Activated T-helper 2 cell treated with anti-CD3 and anti-CD28 coated beads, Interferon-gamma antibody, Interleukin-2, Interleukin-4, amounts not matched to agents 10 μg/mL and 5 μg/mL and 100 μg/mL, durations not matched to agents 14 hours and 24 hours and 36 hours (primary cell): ENCODE measurements around the gene POU4F1. TPM values are rescaled to one million over a fixed set of nuclear protein-coding genes. Genes with fewer than 3 reads are reported as not detected.

ENCODE experiments used
- DNase-seq: peaks from one replicate; pipeline ENCODE4 v3.0.0; 2021; ENCODE audit warnings: low spot score
- H3K27ac Mint-ChIP-seq: one replicate; pipeline ENCODE4 v1.8.0; 2021; ENCODE audit warnings: mixed read lengths
- H3K27me3 Mint-ChIP-seq: one replicate; pipeline ENCODE4 v1.8.0; 2021; ENCODE audit warnings: low read depth, mixed read lengths
- H3K36me3 Mint-ChIP-seq: one replicate; pipeline ENCODE4 v1.8.0; 2021; ENCODE audit warnings: low read depth, mixed read lengths
- H3K4me1 Mint-ChIP-seq: one replicate; pipeline ENCODE4 v1.8.0; 2021; ENCODE audit warnings: low read depth, mixed read lengths
- H3K4me3 Mint-ChIP-seq: one replicate; pipeline ENCODE4 v1.8.0; 2021; ENCODE audit warnings: low read depth, mild to moderate bottlenecking, moderate library complexity, mixed read lengths
- H3K9me3 Mint-ChIP-seq: one replicate; pipeline ENCODE4 v1.8.0; 2021; ENCODE audit warnings: mixed read lengths
- intact Hi-C: fragments of 100-400 bp; cut with micrococcal nuclease; formaldehyde crosslinking; loops from one replicate; pipeline ENCODE4 v1.15.1; 2023
- total RNA-seq: library from RNA; stranded (reverse); gene quantifications from 2 replicates; pipeline ENCODE4 v1.2.3, GENCODE V29; 2022

The POU4F1 gene
- total RNA-seq, 1 donor from 2014 or later: 0.11 TPM

- Mint-ChIP-seq H3K27me3 (no peaks in the 10 kb centered on the region), H3K4me1 (no peaks in the 10 kb centered on the region), H3K9me3 (no peaks in the 10 kb centered on the region), H3K4me3 (no peak overlapping the region), H3K27ac (no peak overlapping the region), H3K36me3 (peaks cover 43% of the 10 kb centered on the region)
- intact Hi-C loops: no loop called here
- DNase-seq: no peak
Observed at GRCh38 chr13:78620936-78621470, 17.7 kb upstream of the POU4F1 start.

GRCh38 chr13:78618411-78618810 lies 15.1 kb upstream of the POU4F1 start:
- no peak for DNase-seq
- no peak overlapping the region for H3K27ac Mint-ChIP-seq
- H3K36me3 Mint-ChIP-seq: peaks cover 51% of the 10 kb centered on the region
- no peaks in the 10 kb centered on the region for H3K27me3 Mint-ChIP-seq
- H3K4me3 Mint-ChIP-seq: no peak overlapping the region
- H3K9me3 Mint-ChIP-seq: no peaks in the 10 kb centered on the region
- intact Hi-C loops: no loop called here
- H3K4me1 Mint-ChIP-seq: peaks cover 3% of the 10 kb centered on the region

GRCh38 chr13:78611040-78611439 lies 7.7 kb upstream of the POU4F1 start:
- H3K27me3 Mint-ChIP-seq: peaks cover 53% of the 10 kb centered on the region
- DNase-seq: no peak
- H3K27ac Mint-ChIP-seq: no peak overlapping the region
- intact Hi-C loops: no loop called here
- no peaks in the 10 kb centered on the region for H3K9me3 Mint-ChIP-seq
- peaks cover 14% of the 10 kb centered on the region for H3K4me1 Mint-ChIP-seq
- no peak overlapping the region for H3K4me3 Mint-ChIP-seq
- peaks cover 22% of the 10 kb centered on the region for H3K36me3 Mint-ChIP-seq

- DNase-seq: no peak
- Mint-ChIP-seq H3K27ac (no peak overlapping the region), H3K4me1 (peaks cover 16% of the 10 kb centered on the region), H3K9me3 (no peaks in the 10 kb centered on the region), H3K36me3 (peaks cover 16% of the 10 kb centered on the region), H3K27me3 (peaks cover 60% of the 10 kb centered on the region), H3K4me3 (no peak overlapping the region)
- intact Hi-C loops: no loop called here
Observed at GRCh38 chr13:78610381-78610883, 7.1 kb upstream of the POU4F1 start.

GRCh38 chr13:78609464-78610205 lies 6.3 kb upstream of the POU4F1 start:
- H3K27me3 Mint-ChIP-seq: peaks cover 66% of the 10 kb centered on the region
- H3K9me3 Mint-ChIP-seq: no peaks in the 10 kb centered on the region
- intact Hi-C loops: loop anchor here (2.0 to 10.0 kb wide), 4 partner anchors 15 to 1728 kb away; partner anchors contain the start of gene EDNRB
- peak overlapping the region; percentile 58 for H3K4me3 Mint-ChIP-seq
- H3K27ac Mint-ChIP-seq: no peak overlapping the region
- H3K36me3 Mint-ChIP-seq: peaks cover 9% of the 10 kb centered on the region
- peaks cover 16% of the 10 kb centered on the region for H3K4me1 Mint-ChIP-seq
- DNase-seq: no peak

- Mint-ChIP-seq H3K36me3 (peaks cover 3% of the 10 kb centered on the region), H3K9me3 (no peaks in the 10 kb centered on the region), H3K4me3 (peak overlapping the region; percentile 58), H3K4me1 (peaks cover 22% of the 10 kb centered on the region), H3K27ac (no peak overlapping the region), H3K27me3 (peaks cover 74% of the 10 kb centered on the region)
- DNase-seq: no peak
- intact Hi-C loops: loop anchor here (1.0 to 10.0 kb wide), 5 partner anchors 10 to 1728 kb away; partner anchors contain the start of gene EDNRB
Observed at GRCh38 chr13:78608688-78609463, 5.5 kb upstream of the POU4F1 start.

GRCh38 chr13:78608252-78608687 lies 4.9 kb upstream of the POU4F1 start:
- H3K9me3 Mint-ChIP-seq: no peaks in the 10 kb centered on the region
- peaks cover 80% of the 10 kb centered on the region for H3K27me3 Mint-ChIP-seq
- DNase-seq: no peak
- H3K4me1 Mint-ChIP-seq: peaks cover 24% of the 10 kb centered on the region
- H3K36me3 Mint-ChIP-seq: peaks cover 1% of the 10 kb centered on the region
- intact Hi-C loops: loop anchor here (1.0 to 10.0 kb wide), 5 partner anchors 9 to 1729 kb away; partner anchors contain the start of gene EDNRB
- H3K4me3 Mint-ChIP-seq: no peak overlapping the region
- H3K27ac Mint-ChIP-seq: no peak overlapping the region

- Mint-ChIP-seq H3K9me3 (no peaks in the 10 kb centered on the region), H3K4me1 (peaks cover 26% of the 10 kb centered on the region), H3K4me3 (no peak overlapping the region), H3K36me3 (no peaks in the 10 kb centered on the region), H3K27me3 (peaks cover 83% of the 10 kb centered on the region), H3K27ac (no peak overlapping the region)
- intact Hi-C loops: loop anchor here (1.0 to 10.0 kb wide), 5 partner anchors 8 to 1730 kb away; partner anchors contain the start of gene EDNRB
- no peak for DNase-seq
Observed at GRCh38 chr13:78607409-78608251, 4.3 kb upstream of the POU4F1 start.

- no peak for DNase-seq
- intact Hi-C loops: loop anchor here (5.0 to 10.0 kb wide), 3 partner anchors 368 to 1731 kb away; partner anchors contain the start of gene EDNRB
- H3K27me3 Mint-ChIP-seq: peaks cover 87% of the 10 kb centered on the region
- H3K27ac Mint-ChIP-seq: no peak overlapping the region
- peaks cover 31% of the 10 kb centered on the region for H3K4me1 Mint-ChIP-seq
- H3K36me3 Mint-ChIP-seq: no peaks in the 10 kb centered on the region
- H3K4me3 Mint-ChIP-seq: no peak overlapping the region
- H3K9me3 Mint-ChIP-seq: no peaks in the 10 kb centered on the region
Observed at GRCh38 chr13:78606471-78607408, 3.4 kb upstream of the POU4F1 start.

- no peak overlapping the region for H3K27ac Mint-ChIP-seq
- intact Hi-C loops: loop anchor here (5.0 to 10.0 kb wide), 3 partner anchors 370 to 1732 kb away; partner anchors contain the start of gene EDNRB
- DNase-seq: no peak
- no peak overlapping the region for H3K4me3 Mint-ChIP-seq
- H3K9me3 Mint-ChIP-seq: no peaks in the 10 kb centered on the region
- peaks cover 38% of the 10 kb centered on the region for H3K4me1 Mint-ChIP-seq
- H3K27me3 Mint-ChIP-seq: peaks cover 87% of the 10 kb centered on the region
- H3K36me3 Mint-ChIP-seq: peaks cover 6% of the 10 kb centered on the region
Observed at GRCh38 chr13:78604782-78605611, 1.6 kb upstream of the POU4F1 start.
